WTC11 (cell line): ENCODE results near the gene TULP1. TPM values are rescaled to one million over a fixed set of nuclear protein-coding genes. Genes with fewer than 3 reads are reported as not detected.

ENCODE experiments used
- AFF4 ChIP-seq: sonication (generic); formaldehyde crosslinking; IDR thresholded peaks from 2 replicates; pipeline ENCODE4 v1.8.1; 2023; ENCODE audit warnings: mild to moderate bottlenecking, missing genetic modification reagents, borderline replicate concordance
- ARID4B ChIP-seq: sonication (generic); formaldehyde crosslinking; IDR thresholded peaks from 2 replicates; pipeline ENCODE4 v1.8.0; 2023; ENCODE audit warnings: missing genetic modification reagents, mild to moderate bottlenecking, borderline replicate concordance
- CDX4 ChIP-seq: fragments of 250-450 bp; sonication (Bioruptor Pico); IDR thresholded peaks from 2 replicates; pipeline ENCODE4 v1.9.0; 2021; ENCODE audit warnings: moderate library complexity, mild to moderate bottlenecking, inconsistent platforms, borderline replicate concordance
- CREB1 ChIP-seq: sonication (generic); formaldehyde crosslinking; IDR thresholded peaks from 2 replicates; pipeline ENCODE4 v1.8.0; 2023; ENCODE audit warnings: mild to moderate bottlenecking, missing genetic modification reagents
- E2F5 ChIP-seq: sonication (generic); formaldehyde crosslinking; IDR thresholded peaks from 2 replicates; pipeline ENCODE4 v1.8.1; 2022; ENCODE audit warnings: mild to moderate bottlenecking, moderate library complexity, missing genetic modification reagents
- EMX1 ChIP-seq: fragments of 250-450 bp; sonication (Bioruptor Pico); IDR thresholded peaks from 2 replicates; pipeline ENCODE4 v1.8.0; 2021; ENCODE audit warnings: mild to moderate bottlenecking
- ESRRA ChIP-seq: sonication (generic); formaldehyde crosslinking; IDR thresholded peaks from 2 replicates; pipeline ENCODE4 v1.8.1; 2022; ENCODE audit warnings: mild to moderate bottlenecking, missing genetic modification reagents, borderline replicate concordance
- ETV6 ChIP-seq: sonication (generic); formaldehyde crosslinking; IDR thresholded peaks from 2 replicates; pipeline ENCODE4 v1.8.1; 2022; ENCODE audit warnings: mild to moderate bottlenecking, missing genetic modification reagents
- FOXJ3 ChIP-seq: sonication (generic); formaldehyde crosslinking; IDR thresholded peaks from 2 replicates; pipeline ENCODE4 v1.9.0; 2021; ENCODE audit warnings: missing genetic modification reagents, mild to moderate bottlenecking, borderline replicate concordance
- FOXP1 ChIP-seq: sonication (generic); formaldehyde crosslinking; IDR thresholded peaks from 2 replicates; pipeline ENCODE4 v1.8.0; 2022; ENCODE audit warnings: missing genetic modification reagents, mild to moderate bottlenecking, moderate library complexity, borderline replicate concordance
- HMGA2 ChIP-seq: fragments of 250-450 bp; sonication (Bioruptor Pico); IDR thresholded peaks from 2 replicates; pipeline ENCODE4 v1.4.0; 2021; ENCODE audit warnings: mild to moderate bottlenecking, moderate library complexity
- IRF2 ChIP-seq: sonication (generic); formaldehyde crosslinking; IDR thresholded peaks from 2 replicates; pipeline ENCODE4 v1.8.0; 2022; ENCODE audit warnings: low read depth, missing genetic modification reagents, borderline replicate concordance
- JAZF1 ChIP-seq: fragments of 250-450 bp; sonication (Bioruptor Pico); IDR thresholded peaks from 2 replicates; pipeline ENCODE4 v1.9.0; 2021; ENCODE audit warnings: moderate library complexity, mild to moderate bottlenecking, inconsistent platforms
- MAX ChIP-seq: sonication (generic); formaldehyde crosslinking; IDR thresholded peaks from 2 replicates; pipeline ENCODE4 v1.8.0; 2022; ENCODE audit warnings: mild to moderate bottlenecking, missing genetic modification reagents
- NFATC4 ChIP-seq: fragments of 250-450 bp; sonication (Bioruptor Pico); IDR thresholded peaks from 2 replicates; pipeline ENCODE4 v1.9.0; 2021; ENCODE audit warnings: mild to moderate bottlenecking
- NFE2L1 ChIP-seq: sonication (generic); formaldehyde crosslinking; IDR thresholded peaks from 2 replicates; pipeline ENCODE4 v1.8.1; 2023; ENCODE audit warnings: missing genetic modification reagents
- OVOL2 ChIP-seq: fragments of 250-450 bp; sonication (Bioruptor Pico); IDR thresholded peaks from 2 replicates; pipeline ENCODE4 v1.9.0; 2021; ENCODE audit warnings: mild to moderate bottlenecking, borderline replicate concordance
- STAT6 ChIP-seq: sonication (generic); formaldehyde crosslinking; conservative IDR thresholded peaks from 2 replicates; pipeline ENCODE4 v1.8.1; 2023; ENCODE audit warnings: mild to moderate bottlenecking, low read depth, missing genetic modification reagents, moderate library complexity
- TP53 ChIP-seq: sonication (generic); formaldehyde crosslinking; IDR thresholded peaks from 2 replicates; pipeline ENCODE4 v1.8.1; 2023; ENCODE audit warnings: mild to moderate bottlenecking, missing genetic modification reagents
- ZNF138 ChIP-seq: sonication (generic); formaldehyde crosslinking; conservative IDR thresholded peaks from 2 replicates; pipeline ENCODE4 v1.8.1; 2022; ENCODE audit warnings: mild to moderate bottlenecking, moderate library complexity, missing genetic modification reagents
- ZNF263 ChIP-seq: sonication (generic); formaldehyde crosslinking; IDR thresholded peaks from 2 replicates; pipeline ENCODE4 v1.8.1; 2022; ENCODE audit warnings: low read depth, mild to moderate bottlenecking, moderate library complexity, missing genetic modification reagents
- ZNF423 ChIP-seq: fragments of 250-450 bp; sonication (Bioruptor Pico); IDR thresholded peaks from 2 replicates; pipeline ENCODE4 v2.1.2; 2022; ENCODE audit warnings: mild to moderate bottlenecking, moderate library complexity
- ZNF671 ChIP-seq: fragments of 250-450 bp; sonication (Bioruptor Pico); IDR thresholded peaks from 2 replicates; pipeline ENCODE4 v1.8.0; 2021; ENCODE audit warnings: mild to moderate bottlenecking
- ZSCAN18 ChIP-seq: fragments of 250-450 bp; sonication (Bioruptor Pico); IDR thresholded peaks from 2 replicates; pipeline ENCODE4 v2.1.2; 2022; ENCODE audit warnings: mild to moderate bottlenecking, moderate library complexity
- total RNA-seq: library from RNA; stranded (reverse); gene quantifications from 3 replicates; pipeline ENCODE4 v1.2.3, GENCODE V29; 2021

TULP1 gene
- total RNA-seq, 1 experiment from 2014 or later = 2.9 TPM

GRCh38 chr6:35486005-35486925 lies 26.4 kb downstream of the TULP1 start (continued):
- TF ChIP-seq ARID4B = no peak
- 0 out of 2 replicates have a peak, but pooled peaks have one; percentile 26 for TF ChIP-seq ESRRA (CRISPR knock-in tag)
- TF ChIP-seq ZNF138 (CRISPR knock-in tag) = 0 out of 2 replicates have a peak, but pooled peaks have one; percentile 43
- TF ChIP-seq ZNF423 (CRISPR knock-in tag) = peak; percentile 34; the same call in 1 of the 2 replicates
- no peak for TF ChIP-seq ZNF671 (CRISPR knock-in tag)
- TF ChIP-seq MAX (CRISPR knock-in tag) = peak; percentile 82
- no peak for TF ChIP-seq JAZF1 (CRISPR knock-in tag)
- no peak for TF ChIP-seq EMX1 (CRISPR knock-in tag)
- 0 out of 2 replicates have a peak, but pooled peaks have one; percentile 11 for TF ChIP-seq CREB1 (CRISPR knock-in tag)
- TF ChIP-seq NFE2L1 (CRISPR knock-in tag) = peak; percentile 47; the same call in 1 of the 2 replicates
- no peak for TF ChIP-seq FOXJ3
- TF ChIP-seq IRF2 (CRISPR knock-in tag) = no peak
- 0 out of 2 replicates have a peak, but pooled peaks have one; percentile 31 for TF ChIP-seq TP53
- no peak for TF ChIP-seq HMGA2 (CRISPR knock-in tag)
- no peak for TF ChIP-seq CDX4 (CRISPR knock-in tag)
- TF ChIP-seq E2F5 (CRISPR knock-in tag) = no peak; the same call in 1 of the 2 replicates
- no peak for TF ChIP-seq NFATC4 (CRISPR knock-in tag)
- no peak for TF ChIP-seq ZSCAN18 (CRISPR knock-in tag)
- TF ChIP-seq FOXP1 = no peak
- TF ChIP-seq OVOL2 = no peak
- peak; percentile 30; the same call in 1 of the 2 replicates for TF ChIP-seq AFF4 (CRISPR knock-in tag)
- 0 out of 2 replicates have a peak, but pooled peaks have one; percentile 49 for TF ChIP-seq ZNF263 (CRISPR knock-in tag)
- no peak for TF ChIP-seq STAT6 (CRISPR knock-in tag)
- TF ChIP-seq ETV6 (CRISPR knock-in tag) = peak; percentile 75; the same call in 1 of the 2 replicates
